Hepatocyte (in vitro differentiated cells): Measurements from ENCODE around the gene MCRIP2. TPM values are rescaled to one million over a fixed set of nuclear protein-coding genes. Genes with fewer than 3 reads are reported as not detected.

Experiments used
- DNase-seq: peaks from one replicate; pipeline ENCODE4 v3.0.0-alpha.2; 2016; ENCODE audit warnings: low spot score
- H2AFZ ChIP-seq: fragments of 200-600 bp; sonication (generic); 2 replicates; pipeline ENCODE4 v1.6.0; 2016; ENCODE audit warnings: antibody characterized with exemption, mild to moderate bottlenecking
- H3K27ac ChIP-seq: fragments of 200-600 bp; sonication (generic); 2 replicates; pipeline ENCODE4 v1.5.1; 2016; ENCODE audit warnings: mild to moderate bottlenecking
- H3K27me3 ChIP-seq: fragments of 200-600 bp; sonication (generic); 2 replicates; pipeline ENCODE4 v1.6.1; 2016
- H3K36me3 ChIP-seq: fragments of 200-600 bp; sonication (generic); replicated peaks from 2 replicates; pipeline ENCODE4 v1.5.1; 2016; ENCODE audit warnings: low read depth; ENCODE audit not compliant: insufficient read depth
- H3K4me1 ChIP-seq: fragments of 200-600 bp; sonication (generic); 2 replicates; pipeline ENCODE4 v1.5.1; 2016; ENCODE audit warnings: mild to moderate bottlenecking, moderate library complexity; ENCODE audit not compliant: insufficient read depth
- H3K4me2 ChIP-seq: fragments of 200-600 bp; sonication (generic); 2 replicates; pipeline ENCODE4 v1.6.0; 2016
- H3K4me3 ChIP-seq: fragments of 200-600 bp; sonication (generic); 2 replicates; pipeline ENCODE4 v1.5.1; 2016; ENCODE audit warnings: mild to moderate bottlenecking
- H3K79me2 ChIP-seq: fragments of 200-600 bp; sonication (generic); 2 replicates; pipeline ENCODE4 v1.6.0; 2017; ENCODE audit warnings: mild to moderate bottlenecking
- H3K9me2 ChIP-seq: fragments of 200-600 bp; sonication (generic); replicated peaks from 2 replicates; pipeline ENCODE4 v1.6.0; 2017; ENCODE audit warnings: mild to moderate bottlenecking; ENCODE audit not compliant: insufficient read depth
- H3K9me3 ChIP-seq: fragments of 200-600 bp; sonication (generic); 2 replicates; pipeline ENCODE4 v1.5.1; 2016; ENCODE audit warnings: low read depth, mild to moderate bottlenecking
- H4K20me1 ChIP-seq: fragments of 200-600 bp; sonication (generic); 2 replicates; pipeline ENCODE4 v1.6.0; 2016; ENCODE audit warnings: mild to moderate bottlenecking; ENCODE audit not compliant: insufficient read depth, poor library complexity, severe bottlenecking
- EZH2 ChIP-seq: fragments of 200-600 bp; sonication (generic); IDR thresholded peaks from 2 replicates; pipeline ENCODE4 v1.6.1; 2016; ENCODE audit warnings: antibody characterized with exemption, mild to moderate bottlenecking, borderline replicate concordance
- EZH2phosphoT487 ChIP-seq: fragments of 200-600 bp; sonication (generic); IDR thresholded peaks from one replicate; pipeline ENCODE4 v1.6.1; 2018; ENCODE audit warnings: antibody characterized with exemption, mild to moderate bottlenecking, low read depth, moderate library complexity; ENCODE audit not compliant: unreplicated experiment, severe bottlenecking
- WGBS: methylation state at CpG from one replicate; pipeline ENCODE4 v1.1.6; 2016; ENCODE audit warnings: low lambda C conversion rate; ENCODE audit errors: missing lambda C conversion rate; 5-methylcytosine and 5-hydroxymethylcytosine counted together
- polyA plus RNA-seq: library from polyadenylated mRNA; unstranded; fragments of >200 nt; fragmentation: Nextera tagmentation; extraction: Ambion mirVana; gene quantifications from 2 replicates; pipeline ENCODE4 v1.2.1, GENCODE V29; 2016
- total RNA-seq: library from RNA; depleted of rRNA; stranded (reverse); fragments of >200 nt; gene quantifications from 2 replicates; pipeline ENCODE4 v1.2.3, GENCODE V29; 2014
- TF ChIP-seq, protein P1 (sequence below): fragments of 200-600 bp; sonication (generic); IDR thresholded peaks from 2 replicates; pipeline ENCODE4 v1.5.1; 2016; ENCODE audit warnings: antibody characterized with exemption, mild to moderate bottlenecking; ENCODE audit not compliant: poor library complexity

The MCRIP2 gene
- total and polyA plus RNA-seq, 2 experiments from 2014 or later: 43.0 to 100 TPM

DNA sequence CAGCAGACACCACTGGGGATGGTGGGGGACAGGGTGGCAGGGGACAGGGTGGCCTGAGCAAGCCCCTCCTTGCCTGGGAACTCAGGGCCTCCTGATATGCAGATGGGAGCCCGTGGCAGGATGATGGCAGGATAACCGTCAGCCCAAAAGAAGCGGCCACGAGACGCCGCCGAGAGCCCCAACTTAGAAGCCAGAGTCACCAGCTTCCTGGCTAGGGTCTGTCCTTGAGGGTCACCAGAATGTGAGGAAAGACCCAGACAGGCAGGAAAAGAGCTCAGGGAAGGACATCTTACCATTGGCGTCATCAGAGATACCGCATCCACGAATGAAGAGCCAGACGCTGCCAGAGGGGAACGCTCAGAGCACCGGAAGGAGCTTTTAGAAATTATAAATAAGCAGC is 32.3 kb upstream of the MCRIP2 start:
- Histone ChIP-seq H3K4me2 (no peak overlapping the region), H4K20me1 (peaks cover 11% of the 10 kb centered on the region), H3K79me2 (peaks cover 63% of the 10 kb centered on the region), H3K4me1 (no peaks in the 10 kb centered on the region), H3K9me2 (no peaks in the 10 kb centered on the region), H3K4me3 (no peak overlapping the region), H3K27me3 (no peaks in the 10 kb centered on the region), H3K9me3 (no peaks in the 10 kb centered on the region), H3K27ac (no peak overlapping the region), H3K36me3 (no peaks in the 10 kb centered on the region), H2AFZ (no peak overlapping the region)
- 97% methylated on average over 13 of the region's 13 CpGs for WGBS
- no peak for TF ChIP-seq EZH2phosphoT487
- TF ChIP-seq, protein P1, sequence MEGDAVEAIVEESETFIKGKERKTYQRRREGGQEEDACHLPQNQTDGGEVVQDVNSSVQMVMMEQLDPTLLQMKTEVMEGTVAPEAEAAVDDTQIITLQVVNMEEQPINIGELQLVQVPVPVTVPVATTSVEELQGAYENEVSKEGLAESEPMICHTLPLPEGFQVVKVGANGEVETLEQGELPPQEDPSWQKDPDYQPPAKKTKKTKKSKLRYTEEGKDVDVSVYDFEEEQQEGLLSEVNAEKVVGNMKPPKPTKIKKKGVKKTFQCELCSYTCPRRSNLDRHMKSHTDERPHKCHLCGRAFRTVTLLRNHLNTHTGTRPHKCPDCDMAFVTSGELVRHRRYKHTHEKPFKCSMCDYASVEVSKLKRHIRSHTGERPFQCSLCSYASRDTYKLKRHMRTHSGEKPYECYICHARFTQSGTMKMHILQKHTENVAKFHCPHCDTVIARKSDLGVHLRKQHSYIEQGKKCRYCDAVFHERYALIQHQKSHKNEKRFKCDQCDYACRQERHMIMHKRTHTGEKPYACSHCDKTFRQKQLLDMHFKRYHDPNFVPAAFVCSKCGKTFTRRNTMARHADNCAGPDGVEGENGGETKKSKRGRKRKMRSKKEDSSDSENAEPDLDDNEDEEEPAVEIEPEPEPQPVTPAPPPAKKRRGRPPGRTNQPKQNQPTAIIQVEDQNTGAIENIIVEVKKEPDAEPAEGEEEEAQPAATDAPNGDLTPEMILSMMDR: no peak
- TF ChIP-seq EZH2: no peak
- DNase-seq: no peak

DNA sequence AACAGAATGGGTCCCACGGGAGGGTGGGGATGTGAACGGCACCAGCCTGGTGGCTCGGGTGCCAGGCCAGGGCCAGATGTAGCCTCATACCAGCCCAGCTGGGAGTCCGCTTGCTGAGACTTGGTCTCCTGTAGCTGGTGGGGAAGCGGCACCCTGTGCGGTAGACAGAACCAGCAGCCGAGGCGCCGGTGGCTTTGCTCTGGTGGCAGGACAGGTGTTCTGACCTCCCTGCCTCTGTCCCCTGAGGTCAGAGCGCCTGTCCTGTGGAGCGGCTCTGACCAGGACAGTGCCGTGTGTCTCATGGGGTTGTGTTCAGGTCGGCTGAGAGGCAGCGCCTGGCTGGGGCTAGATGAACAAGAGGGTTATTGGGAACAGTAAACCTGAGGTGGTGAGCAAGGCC is 31.6 kb upstream of the MCRIP2 start:
- H3K36me3 ChIP-seq: no peaks in the 10 kb centered on the region
- peaks cover 11% of the 10 kb centered on the region for H4K20me1 ChIP-seq
- H3K27ac ChIP-seq: no peak overlapping the region
- H3K4me3 ChIP-seq: no peak overlapping the region
- H3K79me2 ChIP-seq: peaks cover 61% of the 10 kb centered on the region
- no peaks in the 10 kb centered on the region for H3K27me3 ChIP-seq
- 93% methylated on average over 14 of the region's 14 CpGs for WGBS
- no peak overlapping the region for H3K4me2 ChIP-seq
- no peaks in the 10 kb centered on the region for H3K9me2 ChIP-seq
- H3K4me1 ChIP-seq: no peaks in the 10 kb centered on the region
- peak; percentile 9 for DNase-seq
- H3K9me3 ChIP-seq: no peaks in the 10 kb centered on the region
- H2AFZ ChIP-seq: no peak overlapping the region
- TF ChIP-seq, protein P1: no peak
- TF ChIP-seq EZH2: no peak
- no peak for TF ChIP-seq EZH2phosphoT487

DNA sequence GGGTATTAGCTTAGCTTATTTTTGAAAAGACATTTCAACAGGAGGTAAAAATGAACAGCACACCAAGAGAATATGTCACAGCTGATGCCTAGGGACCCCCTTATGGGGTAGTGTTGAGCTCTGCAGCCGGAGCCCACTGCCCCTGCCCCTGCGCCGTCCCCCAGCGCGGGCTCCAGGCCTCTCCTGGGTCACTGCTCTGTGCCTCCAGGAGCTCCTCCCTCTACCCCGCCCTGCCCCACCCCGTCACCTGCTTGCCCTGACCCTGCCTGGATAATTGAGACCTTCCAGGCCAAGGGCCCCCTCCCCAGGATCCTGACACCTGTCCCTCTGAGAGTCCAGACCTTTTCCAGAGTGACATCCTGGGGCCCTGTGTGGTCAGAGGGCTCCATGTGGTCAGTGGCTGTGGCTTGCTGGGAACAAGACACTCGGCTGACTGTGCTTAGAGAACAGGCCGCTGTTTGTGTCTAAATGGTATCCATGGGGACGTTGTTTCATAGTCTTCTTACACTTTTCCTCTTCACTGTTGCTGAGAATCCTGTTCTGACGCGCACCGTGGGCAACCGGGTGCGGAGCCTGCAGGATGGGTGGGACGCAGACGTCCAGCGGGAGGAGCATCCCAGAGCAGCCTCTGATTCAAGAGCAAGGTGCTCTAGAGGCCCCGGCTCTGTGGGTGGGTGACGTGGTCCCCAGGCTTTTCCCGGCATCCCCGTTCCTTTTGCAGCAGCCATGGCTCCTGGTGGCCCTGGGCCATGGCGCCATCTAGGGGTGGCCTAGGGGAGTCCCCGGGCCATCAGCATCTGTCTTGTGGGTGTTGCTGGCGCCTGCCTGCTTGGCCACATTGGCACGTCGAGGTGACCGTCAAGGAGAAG is 30.9 kb upstream of the MCRIP2 start:
- TF ChIP-seq EZH2phosphoT487: no peak
- TF ChIP-seq, protein P1: peak; percentile 49
- 79% methylated on average over 23 of the region's 28 CpGs for WGBS
- H3K36me3 ChIP-seq: no peaks in the 10 kb centered on the region
- H3K9me2 ChIP-seq: no peaks in the 10 kb centered on the region
- peak; percentile 64 for DNase-seq
- H3K4me1 ChIP-seq: no peaks in the 10 kb centered on the region
- H3K4me2 ChIP-seq: no peak overlapping the region
- no peak overlapping the region for H2AFZ ChIP-seq
- no peaks in the 10 kb centered on the region for H3K9me3 ChIP-seq
- no peak overlapping the region for H3K27ac ChIP-seq
- no peaks in the 10 kb centered on the region for H3K27me3 ChIP-seq
- peaks cover 11% of the 10 kb centered on the region for H4K20me1 ChIP-seq
- H3K4me3 ChIP-seq: no peak overlapping the region
- H3K79me2 ChIP-seq: peaks cover 61% of the 10 kb centered on the region
